ENCODE measurements around the gene MPDZ.

MPDZ gene

DNA sequence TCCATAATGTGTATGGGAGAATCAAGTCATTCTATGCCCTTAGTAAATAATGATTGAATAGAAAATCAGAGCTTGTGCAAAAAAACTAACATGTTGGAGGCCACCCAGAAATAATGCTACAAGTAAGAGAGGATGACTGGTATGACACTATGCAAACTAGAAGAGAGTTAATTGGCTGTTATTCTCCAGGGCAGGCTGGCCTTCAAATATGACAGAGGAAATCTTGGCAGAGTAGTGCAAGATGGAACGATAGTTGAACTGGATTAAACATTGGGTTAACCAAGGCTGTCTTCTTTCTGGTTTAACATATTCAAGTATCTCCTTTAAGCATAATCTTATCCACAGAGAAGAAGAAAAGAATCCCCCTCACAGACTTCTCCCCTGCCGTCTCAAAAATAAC is 196.1 kb downstream of the MPDZ start:
- Histone ChIP-seq H3K4me3 (no peak overlapping the region), H3K27ac (no peak overlapping the region)
- DNase-seq (ENCODE audit: low spot score): no peak
- TF ChIP-seq, protein P1, sequence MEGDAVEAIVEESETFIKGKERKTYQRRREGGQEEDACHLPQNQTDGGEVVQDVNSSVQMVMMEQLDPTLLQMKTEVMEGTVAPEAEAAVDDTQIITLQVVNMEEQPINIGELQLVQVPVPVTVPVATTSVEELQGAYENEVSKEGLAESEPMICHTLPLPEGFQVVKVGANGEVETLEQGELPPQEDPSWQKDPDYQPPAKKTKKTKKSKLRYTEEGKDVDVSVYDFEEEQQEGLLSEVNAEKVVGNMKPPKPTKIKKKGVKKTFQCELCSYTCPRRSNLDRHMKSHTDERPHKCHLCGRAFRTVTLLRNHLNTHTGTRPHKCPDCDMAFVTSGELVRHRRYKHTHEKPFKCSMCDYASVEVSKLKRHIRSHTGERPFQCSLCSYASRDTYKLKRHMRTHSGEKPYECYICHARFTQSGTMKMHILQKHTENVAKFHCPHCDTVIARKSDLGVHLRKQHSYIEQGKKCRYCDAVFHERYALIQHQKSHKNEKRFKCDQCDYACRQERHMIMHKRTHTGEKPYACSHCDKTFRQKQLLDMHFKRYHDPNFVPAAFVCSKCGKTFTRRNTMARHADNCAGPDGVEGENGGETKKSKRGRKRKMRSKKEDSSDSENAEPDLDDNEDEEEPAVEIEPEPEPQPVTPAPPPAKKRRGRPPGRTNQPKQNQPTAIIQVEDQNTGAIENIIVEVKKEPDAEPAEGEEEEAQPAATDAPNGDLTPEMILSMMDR (IDR thresholded peaks at IDR 0.05): no peak

DNA sequence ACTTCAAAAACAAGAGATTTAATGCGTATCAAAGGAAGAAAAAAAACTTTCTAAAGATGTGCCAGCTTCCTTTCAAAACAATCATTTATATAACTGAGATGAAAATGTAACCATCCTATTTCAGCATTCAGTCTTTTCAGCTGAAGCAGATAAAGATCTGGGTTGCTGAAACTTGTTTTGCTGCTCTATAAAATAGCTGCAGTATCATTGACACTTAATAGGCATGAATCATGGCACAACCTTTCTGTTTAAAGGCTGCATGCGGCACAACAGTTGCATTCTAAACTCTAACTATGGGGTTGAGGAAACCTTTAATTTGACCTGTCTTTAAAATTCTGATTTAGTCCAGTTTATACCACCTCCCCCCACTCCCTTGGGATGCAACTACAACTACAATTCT is 196.7 kb downstream of the MPDZ start:
- H3K27ac ChIP-seq: no peak overlapping the region
- no peak for DNase-seq (ENCODE audit: low spot score)
- TF ChIP-seq, protein P1 (IDR thresholded peaks at IDR 0.05): no peak

DNA sequence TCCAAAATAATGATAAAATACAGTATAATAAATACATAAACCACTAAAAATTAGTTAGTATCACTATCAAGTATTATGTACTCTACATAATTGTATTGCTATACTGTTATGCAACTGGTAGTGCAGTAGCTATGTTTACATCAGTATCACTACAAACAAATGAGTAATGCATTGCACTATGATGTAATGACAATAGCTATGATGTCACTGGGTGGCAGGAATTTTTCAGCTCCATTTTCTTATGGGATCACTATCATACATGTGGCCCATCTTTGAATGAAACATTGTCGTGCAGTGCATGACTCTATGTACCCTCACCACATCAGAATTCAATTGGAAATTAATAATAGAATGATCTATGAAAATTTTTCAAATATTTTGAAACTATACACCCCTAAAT is 201.3 kb downstream of the MPDZ start:
- no peak overlapping the region for H3K27ac ChIP-seq
- TF ChIP-seq, protein P1 (IDR thresholded peaks at IDR 0.05): no peak
- no peak overlapping the region for H3K4me3 ChIP-seq
- no peak for DNase-seq (ENCODE audit: low spot score)

More for the DNA sequence above, 196.7 kb downstream of the MPDZ start:
- no peak overlapping the region for H3K4me3 ChIP-seq

DNA sequence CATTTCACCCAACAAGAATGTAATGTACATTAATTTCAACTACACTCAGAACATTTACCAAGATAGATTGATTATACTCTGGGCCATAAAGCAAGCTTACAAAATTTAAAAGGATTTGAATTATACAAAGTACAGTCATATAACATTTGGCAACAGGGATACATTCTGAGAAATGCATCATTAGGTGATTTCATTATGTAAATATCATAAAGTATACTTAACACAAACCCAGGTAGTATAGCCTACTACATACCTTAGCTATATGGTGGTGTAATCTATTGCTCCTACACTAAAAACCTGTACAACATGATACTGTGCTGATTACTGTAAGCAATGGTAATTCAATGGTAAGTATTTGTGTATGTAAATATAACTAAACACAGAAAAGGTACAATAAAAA is 202.9 kb downstream of the MPDZ start:
- TF ChIP-seq, protein P1 (IDR thresholded peaks at IDR 0.05): no peak
- Histone ChIP-seq H3K4me3 (no peak overlapping the region), H3K27ac (no peak overlapping the region)
- DNase-seq (ENCODE audit: low spot score): no peak

DNA sequence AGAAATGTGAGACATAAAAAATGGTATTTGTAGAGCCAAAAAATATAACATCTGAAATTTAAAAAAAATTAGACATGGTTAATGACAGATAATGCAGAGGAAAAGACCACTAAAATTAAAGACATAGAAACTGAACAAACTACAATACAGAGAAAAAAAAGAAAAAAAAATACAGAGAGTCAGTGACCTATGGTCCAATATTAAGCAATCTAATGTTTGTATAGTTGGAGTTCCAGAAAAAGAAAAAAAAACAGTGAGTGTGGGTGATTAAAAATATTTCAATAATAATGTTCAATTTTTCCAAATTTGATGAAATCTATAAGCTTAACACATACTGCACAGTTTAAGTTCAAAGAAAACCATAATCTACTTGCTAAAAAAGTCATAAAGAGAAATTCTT is 207.6 kb downstream of the MPDZ start:
- TF ChIP-seq, protein P1 (IDR thresholded peaks at IDR 0.05): no peak

DNA sequence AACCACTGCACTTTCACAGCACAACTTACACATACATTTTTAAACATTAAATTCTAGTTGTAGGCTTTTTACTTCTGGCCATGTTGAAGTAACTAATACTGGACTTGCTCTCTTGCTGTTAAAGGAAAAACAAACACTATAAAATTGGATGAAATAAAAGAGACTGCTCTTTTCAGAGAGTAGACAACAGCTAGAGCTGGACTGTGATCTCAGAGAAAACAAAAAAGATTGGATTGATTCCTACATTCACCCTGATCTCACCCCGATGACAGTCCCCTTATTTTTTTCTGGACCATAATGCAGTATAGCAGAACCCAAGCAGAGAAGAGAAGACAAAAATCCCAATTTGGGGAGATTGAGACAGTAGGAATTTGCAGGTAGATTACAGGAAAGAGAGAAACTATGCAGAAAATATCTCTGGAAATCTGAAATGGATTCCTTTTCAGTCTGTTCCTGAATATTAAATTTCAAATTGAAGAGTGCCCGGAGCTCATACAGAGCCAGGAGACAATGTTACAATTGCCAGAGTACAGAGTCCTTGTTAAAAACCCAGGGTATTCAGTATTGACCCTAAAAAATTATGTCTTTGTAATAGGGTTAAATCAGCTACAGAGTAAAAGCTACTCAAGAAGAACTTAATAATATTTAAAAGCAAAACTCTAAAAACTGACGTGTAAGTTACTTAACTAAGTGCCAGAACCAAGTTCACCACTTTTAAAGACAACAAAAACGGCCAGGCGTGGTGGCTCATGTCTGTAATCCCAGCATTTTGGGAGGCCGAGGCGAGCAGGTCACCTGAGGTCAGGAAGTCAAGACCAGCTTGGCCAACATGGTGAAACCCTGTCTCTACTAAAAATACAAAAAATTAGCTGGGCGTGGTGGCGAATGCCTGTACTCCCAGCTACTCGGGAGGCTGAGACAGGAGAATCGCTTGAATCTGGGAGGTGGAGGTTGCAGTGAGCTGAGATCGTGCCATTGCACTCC is 208.6 kb downstream of the MPDZ start:
- Histone ChIP-seq H3K27ac (no peak overlapping the region), H3K4me3 (no peak overlapping the region)
- TF ChIP-seq, protein P1 (IDR thresholded peaks at IDR 0.05): no peak
- DNase-seq (ENCODE audit: low spot score): no peak

More for the DNA sequence above, 207.6 kb downstream of the MPDZ start:
- no peak for DNase-seq (ENCODE audit: low spot score)
- Histone ChIP-seq H3K4me3 (no peak overlapping the region), H3K27ac (no peak overlapping the region)

DNA sequence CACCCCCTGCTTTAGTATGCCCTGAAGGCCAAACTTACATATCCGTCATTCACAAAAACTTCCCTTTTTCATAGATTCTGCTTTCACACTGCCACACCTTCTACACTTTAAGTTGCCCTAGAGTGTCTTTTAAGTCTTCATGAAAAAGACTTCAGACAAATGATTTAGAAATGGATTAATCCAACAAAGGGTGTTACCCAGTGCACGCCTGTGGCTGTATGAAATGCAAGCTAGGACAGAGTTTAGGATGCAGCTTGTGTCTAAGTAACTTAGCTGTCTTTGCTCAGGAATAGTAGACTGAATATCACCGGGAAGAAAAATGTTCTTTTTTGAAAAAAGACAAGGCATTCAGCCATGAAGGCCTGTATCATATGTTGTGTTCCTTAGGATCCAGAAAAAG is 210.0 kb downstream of the MPDZ start:
- Histone ChIP-seq H3K27ac (no peak overlapping the region), H3K4me3 (no peak overlapping the region)
- TF ChIP-seq, protein P1 (IDR thresholded peaks at IDR 0.05): no peak
- no peak for DNase-seq (ENCODE audit: low spot score)

All from coronary artery (tissue), 2 donors.